Left lung (tissue), 10 donors: ENCODE measurements around the gene MAPK8IP3. TPM values are rescaled to one million over a fixed set of nuclear protein-coding genes. Genes with fewer than 3 reads are reported as not detected.

Experiments
- ATAC-seq: fragments of 200-7000 bp; cut with Tn5 transposase; one replicate; pipeline ENCODE4 v1.9.1; 2020; ENCODE audit warnings: moderate library complexity
- DNase-seq, 4 donors: peaks; one replicate each; pipeline ENCODE4 v3.0.0-alpha.2; 2013 to 2020
- H3K27ac ChIP-seq, 2 donors: fragments of 200-600 bp; sonication (generic) in 1 of 2; one replicate each; pipeline versions ENCODE4 v1.5.0 to v1.8.0; 2020 to 2021
- H3K27me3 ChIP-seq, 2 donors: fragments of 200-600 bp; sonication (generic) in 1 of 2; one replicate each; pipeline versions ENCODE4 v1.5.0 to v1.8.0; 2020 to 2021
- H3K36me3 ChIP-seq, 2 donors: fragments of 200-600 bp; sonication (generic) in 1 of 2; one replicate each; pipeline versions ENCODE4 v1.5.0 to v1.8.0; 2020 to 2021
- H3K4me1 ChIP-seq, 2 donors: fragments of 200-600 bp; one replicate each; pipeline ENCODE4 v1.8.0; 2021
- H3K4me3 ChIP-seq, 2 donors: fragments of 200-600 bp; sonication (generic) in 1 of 2; one replicate each; pipeline versions ENCODE4 v1.5.0 to v1.8.0; 2020 to 2021; ENCODE audit warnings: mild to moderate bottlenecking in 1 of 2
- H3K9me3 ChIP-seq, 2 donors: fragments of 200-600 bp; sonication (generic) in 1 of 2; one replicate each; pipeline versions ENCODE4 v1.5.0 to v1.8.0; 2020 to 2021
- CTCF ChIP-seq, 2 donors: fragments of 200-600 bp; sonication (generic) in 1 of 2; IDR thresholded peaks; one replicate each; pipeline versions ENCODE4 v1.5.0 to v1.8.0; 2021; ENCODE audit warnings: antibody characterized with exemption in 2 of 2
- intact Hi-C, 2 donors: fragments of 100-400 bp; cut with DNase I; formaldehyde crosslinking; loops; one replicate each; pipeline versions ENCODE4 v1.11.2 to v1.14.2; 2022
- polyA plus RNA-seq, 6 donors: library from polyadenylated mRNA; unstranded; fragments of 120-200 nt; gene quantifications; one replicate each; pipeline ENCODE4 v1.2.1, GENCODE V29; 2013; ENCODE audit not compliant: insufficient read length in 6 of 6
- total RNA-seq, 2 donors: library from RNA; stranded (reverse); fragmentation: NEBNext Ultra II Directional; extraction: Animal tissue kit (Norgen Biotek cat#: 25700); gene quantifications; one replicate each; pipeline ENCODE4 v1.2.1, GENCODE V29; 2021
- donor health status: DM: no; HTN: yes; CAD: no.
- donor health status: DM: no; HTN: no; CAD: no.

Gene MAPK8IP3
- total and polyA plus RNA-seq, 8 donors = 48.1 to 85.9 (median 64.0) TPM

DNA sequence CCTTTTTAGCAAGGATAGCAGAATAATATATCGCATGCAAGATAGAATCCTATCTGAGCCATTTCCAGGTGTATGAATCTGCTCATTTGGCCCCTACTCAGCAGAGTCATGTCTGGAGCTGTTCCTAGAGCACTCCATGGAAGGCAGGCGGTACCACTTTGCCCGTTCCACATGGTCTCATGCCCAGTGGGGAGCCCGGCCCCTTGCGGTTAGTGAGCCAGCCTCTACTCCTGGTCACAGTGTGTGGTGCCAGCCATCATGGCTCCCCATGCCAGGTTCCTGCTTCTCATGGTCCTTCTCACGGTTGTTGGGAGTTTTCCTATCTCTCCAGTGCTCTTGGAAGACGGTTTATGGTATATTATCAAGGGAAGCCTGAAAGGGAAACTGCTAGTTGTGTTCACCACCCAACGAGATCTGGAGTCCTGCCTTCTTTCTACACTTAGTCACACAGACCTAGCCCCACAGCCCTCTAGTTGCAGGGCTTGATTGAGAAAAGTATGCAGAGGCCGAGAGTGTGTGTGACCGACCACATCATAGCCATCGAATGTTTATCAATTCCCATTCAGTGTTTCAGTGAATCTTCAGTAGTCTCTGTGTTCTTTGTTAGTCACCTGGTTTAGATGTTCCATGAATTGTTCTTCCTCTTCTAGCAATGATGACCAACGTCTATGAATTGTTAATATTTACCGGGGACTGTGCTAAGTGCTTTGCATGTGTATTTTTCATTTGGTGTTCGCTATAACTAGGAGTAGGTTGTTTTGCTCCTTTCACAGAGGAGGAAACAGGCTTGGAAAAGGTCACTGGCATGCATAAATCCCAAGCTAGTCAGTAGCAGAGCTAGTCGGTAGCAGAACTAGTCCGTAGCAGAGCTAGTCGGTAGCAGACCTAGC is 18.3 kb upstream of the MAPK8IP3 start:
- intact Hi-C loops = no loop called here
- no peak overlapping the region for H3K4me3 ChIP-seq
- TF ChIP-seq CTCF (IDR thresholded peaks at IDR 0.05) = no peak
- H3K27ac ChIP-seq = no peak overlapping the region
- DNase-seq (no peak), ATAC-seq (no peak)
- no peaks in the 10 kb centered on the region for H3K9me3 ChIP-seq
- no peaks in the 10 kb centered on the region for H3K4me1 ChIP-seq
- H3K27me3 ChIP-seq = no peaks in the 10 kb centered on the region
- H3K36me3 ChIP-seq = peaks cover 0 to 77% of the 10 kb centered on the region in 2 donors

DNA sequence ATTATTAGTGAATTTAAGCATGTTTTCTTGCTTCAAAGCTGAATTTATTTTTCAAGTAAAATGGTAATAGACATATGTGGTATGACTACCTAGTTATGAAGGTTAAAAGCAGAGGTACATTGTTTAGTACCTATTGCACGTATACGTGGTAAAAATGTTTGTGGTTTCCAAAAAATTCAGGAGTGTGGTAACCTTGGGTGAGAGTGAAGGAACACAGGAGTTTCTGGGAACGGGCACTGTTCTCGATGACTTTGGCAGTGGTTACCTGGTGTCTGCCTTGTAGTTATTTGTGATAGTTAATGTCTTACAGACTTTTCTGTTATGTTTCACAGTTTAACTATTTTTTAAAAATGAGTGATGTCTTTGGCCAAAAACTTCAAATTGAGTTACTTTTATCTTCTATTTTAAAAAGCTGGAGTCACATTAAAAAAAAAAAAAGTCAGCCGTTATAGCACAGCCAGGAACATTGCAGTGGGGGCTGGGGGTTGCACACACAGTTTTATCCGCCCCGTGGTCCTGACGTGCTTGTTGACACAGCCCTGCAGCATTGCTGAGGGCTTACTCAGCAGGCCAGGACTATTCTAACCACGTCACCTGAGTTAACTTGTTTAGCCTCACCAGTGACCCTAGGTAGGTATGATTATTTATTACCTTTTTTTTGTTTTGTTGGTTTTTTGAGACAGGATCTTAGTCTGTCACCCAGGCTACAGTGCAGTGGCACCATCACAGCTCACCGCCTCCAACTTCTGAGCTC is 17.0 kb upstream of the MAPK8IP3 start:
- DNase-seq = peak in 2 of 4 donors; percentile 58 to 63
- ATAC-seq = peak; percentile 94
- H3K27me3 ChIP-seq = no peaks in the 10 kb centered on the region
- intact Hi-C loops = no loop called here
- H3K4me1 ChIP-seq = no peaks in the 10 kb centered on the region
- peaks cover 0 to 82% of the 10 kb centered on the region in 2 donors for H3K36me3 ChIP-seq
- no peak for TF ChIP-seq CTCF (IDR thresholded peaks at IDR 0.05)
- H3K4me3 ChIP-seq = no peak overlapping the region
- H3K9me3 ChIP-seq = no peaks in the 10 kb centered on the region
- H3K27ac ChIP-seq = peak overlapping the region; percentile 52 to 67

DNA sequence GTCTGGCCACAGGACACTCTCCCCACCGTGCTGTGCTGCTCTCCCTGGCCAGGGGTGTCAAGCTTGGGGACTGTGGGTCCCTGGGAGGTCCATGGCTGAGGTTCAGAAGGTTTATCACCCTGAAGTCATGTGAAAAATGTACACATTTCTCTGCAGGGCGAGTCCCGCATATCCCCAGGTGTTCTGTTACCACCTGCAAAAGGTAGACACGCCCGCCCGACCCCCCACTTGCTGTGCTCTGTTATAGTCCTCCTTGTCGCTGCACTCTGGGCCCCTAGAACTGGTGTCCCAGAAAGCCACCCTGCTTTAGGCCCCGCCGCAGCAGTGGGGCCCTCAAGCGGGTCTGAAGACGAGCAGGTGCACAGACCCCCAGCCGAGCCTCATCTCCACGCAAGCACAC is 16.1 kb upstream of the MAPK8IP3 start:
- H3K27ac ChIP-seq = peak overlapping the region; percentile 52 to 67
- DNase-seq (no peak), ATAC-seq (no peak)
- intact Hi-C loops = no loop called here
- H3K36me3 ChIP-seq = peaks cover 0 to 86% of the 10 kb centered on the region in 2 donors
- no peaks in the 10 kb centered on the region for H3K9me3 ChIP-seq
- no peak overlapping the region for H3K4me3 ChIP-seq
- no peaks in the 10 kb centered on the region for H3K27me3 ChIP-seq
- H3K4me1 ChIP-seq = no peaks in the 10 kb centered on the region
- TF ChIP-seq CTCF (IDR thresholded peaks at IDR 0.05) = no peak

DNA sequence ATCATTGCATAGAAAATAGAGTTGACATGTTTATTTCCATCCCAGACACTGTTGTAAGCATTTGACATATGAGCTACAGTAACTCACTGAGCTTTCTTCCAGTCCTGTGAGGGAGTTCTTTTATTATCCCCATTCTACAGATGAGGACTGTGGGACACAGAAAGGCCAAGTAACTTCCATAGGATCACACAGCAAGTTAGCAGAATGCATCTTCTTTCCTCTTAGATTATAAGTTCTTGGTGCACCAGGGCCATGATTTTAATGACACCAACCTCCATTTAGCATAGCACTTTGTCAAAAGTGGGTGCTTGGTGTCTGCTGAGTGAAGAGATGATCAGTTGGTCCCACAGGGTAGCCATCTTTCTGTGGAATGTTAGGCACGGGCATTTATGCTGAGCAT is 15.2 kb upstream of the MAPK8IP3 start:
- H3K27ac ChIP-seq = no peak overlapping the region
- no peak overlapping the region for H3K4me3 ChIP-seq
- ATAC-seq (no peak), DNase-seq (no peak)
- no peaks in the 10 kb centered on the region for H3K9me3 ChIP-seq
- H3K27me3 ChIP-seq = no peaks in the 10 kb centered on the region
- no peak for TF ChIP-seq CTCF (IDR thresholded peaks at IDR 0.05)
- peaks cover 0 to 86% of the 10 kb centered on the region in 2 donors for H3K36me3 ChIP-seq
- intact Hi-C loops = no loop called here
- H3K4me1 ChIP-seq = no peaks in the 10 kb centered on the region

- intact Hi-C loops = no loop called here
- Histone ChIP-seq H3K9me3 (no peaks in the 10 kb centered on the region), H3K36me3 (peaks cover 0 to 86% of the 10 kb centered on the region in 2 donors), H3K27me3 (no peaks in the 10 kb centered on the region), H3K27ac (no peak overlapping the region), H3K4me1 (no peaks in the 10 kb centered on the region), H3K4me3 (no peak overlapping the region)
- ATAC-seq (no peak), DNase-seq (no peak)
- no peak for TF ChIP-seq CTCF (IDR thresholded peaks at IDR 0.05)
Observed at GRCh38 chr16:1691276-1691675, 14.7 kb upstream of the MAPK8IP3 start.
